DND-41 (cell line): Measurements from ENCODE around the gene ROCK1.

Experiments used
- ATAC-seq: fragments of 200-7000 bp; cut with Tn5 transposase; 3 replicates; pipeline ENCODE4 v1.9.1; 2021; ENCODE audit warnings: low read depth; ENCODE audit not compliant: insufficient read depth
- DNase-seq: peaks from one replicate; pipeline ENCODE4 v3.0.0-alpha.2; 2020
- H2AFZ ChIP-seq: 2 replicates; pipeline ENCODE4 v1.6.0; 2012; ENCODE audit warnings: low read depth, low read length
- H3K27ac ChIP-seq: 2 replicates; pipeline ENCODE4 v1.5.1; 2012; ENCODE audit warnings: low read length, inconsistent platforms
- H3K27me3 ChIP-seq: fragments of 200-600 bp; sonication (generic); 2 replicates; pipeline ENCODE4 v1.6.0; 2012; ENCODE audit warnings: low read length, mild to moderate bottlenecking, inconsistent platforms; ENCODE audit not compliant: insufficient read depth, poor library complexity
- H3K36me3 ChIP-seq: 2 replicates; pipeline ENCODE4 v1.5.1; 2012; ENCODE audit warnings: low read length, inconsistent platforms; ENCODE audit not compliant: insufficient read depth
- H3K4me1 ChIP-seq: 2 replicates; pipeline ENCODE4 v1.5.1; 2012; ENCODE audit warnings: mild to moderate bottlenecking, low read length; ENCODE audit not compliant: insufficient read depth
- H3K4me2 ChIP-seq: 2 replicates; pipeline ENCODE4 v1.6.0; 2012; ENCODE audit warnings: mild to moderate bottlenecking, moderate library complexity, low read length, inconsistent platforms; ENCODE audit not compliant: insufficient read depth
- H3K4me3 ChIP-seq, 2 experiments: fragments of 200-600 bp in 1 of 2; shearing (Covaris generic) in 1 of 2; 2 replicates each; pipeline ENCODE4 v1.5.1; 2012 to 2016; ENCODE audit warnings: inconsistent platforms in 2 of 2, low read length in 2 of 2, mild to moderate bottlenecking in 2 of 2, low read depth in 1 of 2, moderate library complexity in 1 of 2
- H3K79me2 ChIP-seq: 2 replicates; pipeline ENCODE4 v1.6.0; 2012; ENCODE audit warnings: low read length, inconsistent platforms; ENCODE audit not compliant: insufficient read depth
- H3K9ac ChIP-seq: 2 replicates; pipeline ENCODE4 v1.6.0; 2012; ENCODE audit warnings: low read depth, mild to moderate bottlenecking, inconsistent platforms, low read length, moderate library complexity
- H3K9me3 ChIP-seq: 2 replicates; pipeline ENCODE4 v1.5.1; 2012; ENCODE audit warnings: low read length, moderate library complexity, mild to moderate bottlenecking, inconsistent platforms; ENCODE audit not compliant: insufficient read depth, severe bottlenecking
- H4K20me1 ChIP-seq: 2 replicates; pipeline ENCODE4 v1.6.0; 2012; ENCODE audit warnings: low read length; ENCODE audit not compliant: insufficient read depth
- CTCF ChIP-seq: IDR thresholded peaks from 2 replicates; pipeline ENCODE4 v1.5.1; 2012; ENCODE audit warnings: borderline replicate concordance, low read length, moderate library complexity, mild to moderate bottlenecking; ENCODE audit not compliant: poor library complexity, severe bottlenecking; ENCODE audit errors: extremely low read depth
- EZH2 ChIP-seq: IDR thresholded peaks from 3 replicates; pipeline ENCODE4 v1.6.1; 2012; ENCODE audit warnings: borderline replicate concordance, low read depth, mild to moderate bottlenecking, moderate library complexity, low read length, inconsistent platforms; ENCODE audit not compliant: severe bottlenecking

The ROCK1 gene

GRCh38 chr18:21132398-21132918 is 20.8 kb upstream of the ROCK1 start:
- Histone ChIP-seq H4K20me1 (no peaks in the 10 kb centered on the region), H3K4me3 (no peak overlapping the region), H3K4me1 (no peaks in the 10 kb centered on the region), H2AFZ (no peak overlapping the region), H3K9me3 (no peaks in the 10 kb centered on the region), H3K27me3 (no peaks in the 10 kb centered on the region), H3K36me3 (no peaks in the 10 kb centered on the region), H3K27ac (no peak overlapping the region), H3K4me2 (no peak overlapping the region), H3K79me2 (no peaks in the 10 kb centered on the region), H3K9ac (no peak overlapping the region)
- DNase-seq, result no peak
- TF ChIP-seq CTCF (no peak), EZH2 (no peak)
- ATAC-seq, result no peak

GRCh38 chr18:21131698-21132227 is 20.1 kb upstream of the ROCK1 start:
- no peaks in the 10 kb centered on the region for H3K4me1 ChIP-seq
- H3K79me2 ChIP-seq, result no peaks in the 10 kb centered on the region
- H3K27ac ChIP-seq, result no peak overlapping the region
- H4K20me1 ChIP-seq, result no peaks in the 10 kb centered on the region
- ATAC-seq (no peak), DNase-seq (no peak)
- H3K4me3 ChIP-seq, result no peak overlapping the region
- no peaks in the 10 kb centered on the region for H3K36me3 ChIP-seq
- H3K9ac ChIP-seq, result no peak overlapping the region
- no peak overlapping the region for H3K4me2 ChIP-seq
- H3K9me3 ChIP-seq, result no peaks in the 10 kb centered on the region
- no peak for TF ChIP-seq EZH2
- TF ChIP-seq CTCF, result no peak
- no peak overlapping the region for H2AFZ ChIP-seq
- no peaks in the 10 kb centered on the region for H3K27me3 ChIP-seq

GRCh38 chr18:21129566-21130216 is 18.1 kb upstream of the ROCK1 start:
- DNase-seq, result no peak
- Histone ChIP-seq H3K4me3 (no peak overlapping the region), H3K79me2 (no peaks in the 10 kb centered on the region), H3K9ac (no peak overlapping the region), H3K36me3 (no peaks in the 10 kb centered on the region), H3K4me1 (no peaks in the 10 kb centered on the region), H3K9me3 (no peaks in the 10 kb centered on the region), H3K4me2 (no peak overlapping the region), H3K27me3 (no peaks in the 10 kb centered on the region), H2AFZ (no peak overlapping the region), H3K27ac (no peak overlapping the region), H4K20me1 (no peaks in the 10 kb centered on the region)
- no peak for TF ChIP-seq EZH2
- TF ChIP-seq CTCF, result no peak
- ATAC-seq, result no peak
